Liver (tissue), 9 donors: ENCODE data around the gene IGDCC3. TPM values are rescaled to one million over a fixed set of nuclear protein-coding genes. Genes with fewer than 3 reads are reported as not detected.

ENCODE experiments used
- DNase-seq: peaks from one replicate; pipeline ENCODE4 v3.0.0-alpha.2; 2017; ENCODE audit warnings: low spot score
- H3K27ac ChIP-seq, 2 donors: one replicate each; pipeline ENCODE4 v1.7.0; 2013; ENCODE audit warnings: inconsistent platforms in 2 of 2, low read length in 2 of 2, control low read depth in 1 of 2, low read depth in 1 of 2, mild to moderate bottlenecking in 1 of 2
- H3K27me3 ChIP-seq, 4 donors: one replicate each; pipeline versions ENCODE4 v1.6.1 to v1.7.0; 2013; ENCODE audit warnings: low read length in 3 of 4, inconsistent platforms in 1 of 4, mild to moderate bottlenecking in 1 of 4, moderate library complexity in 1 of 4; ENCODE audit not compliant: control insufficient read depth in 4 of 4, insufficient read depth in 4 of 4
- H3K36me3 ChIP-seq, 4 donors: one replicate each; pipeline versions ENCODE4 v1.6.1 to v1.7.0; 2013; ENCODE audit warnings: low read length in 3 of 4, mild to moderate bottlenecking in 3 of 4, low read depth in 1 of 4, moderate library complexity in 1 of 4; ENCODE audit not compliant: control insufficient read depth in 4 of 4, insufficient read depth in 3 of 4
- H3K4me1 ChIP-seq, 4 donors: one replicate each; pipeline versions ENCODE4 v1.6.1 to v1.7.0; 2013; ENCODE audit warnings: low read length in 3 of 4, mild to moderate bottlenecking in 3 of 4, moderate library complexity in 1 of 4; ENCODE audit not compliant: control insufficient read depth in 4 of 4, insufficient read depth in 4 of 4
- H3K4me3 ChIP-seq, 3 donors: one replicate each; pipeline versions ENCODE4 v1.6.1 to v1.7.0; 2013; ENCODE audit warnings: low read length in 3 of 3, control low read depth in 1 of 3, low read depth in 1 of 3, mild to moderate bottlenecking in 1 of 3
- H3K9ac ChIP-seq, 2 donors: one replicate each; pipeline ENCODE4 v1.7.0; 2013; ENCODE audit warnings: low read length in 2 of 2, mild to moderate bottlenecking in 2 of 2, moderate library complexity in 2 of 2, control low read depth in 1 of 2, low read depth in 1 of 2
- H3K9me3 ChIP-seq, 4 donors: one replicate each; pipeline versions ENCODE4 v1.6.1 to v1.7.0; 2013; ENCODE audit warnings: low read length in 3 of 4; ENCODE audit not compliant: control insufficient read depth in 4 of 4
- EGR1 ChIP-seq, 2 donors: IDR thresholded peaks; 2 replicates each; pipeline ENCODE4 v1.6.1; 2016 to 2018; ENCODE audit warnings: antibody characterized with exemption in 2 of 2, low read depth in 2 of 2
- FOXA1 ChIP-seq: IDR thresholded peaks from 2 replicates; pipeline ENCODE4 v1.6.1; 2016; ENCODE audit warnings: antibody characterized with exemption
- FOXA2 ChIP-seq: IDR thresholded peaks from 2 replicates; pipeline ENCODE4 v1.6.1; 2016; ENCODE audit warnings: antibody characterized with exemption
- GABPA ChIP-seq, 2 donors: IDR thresholded peaks in 1 of 2; conservative IDR thresholded peaks in 1 of 2; 2 replicates each; pipeline ENCODE4 v1.6.1; 2016; ENCODE audit warnings: antibody characterized with exemption in 2 of 2, mild to moderate bottlenecking in 1 of 2, moderate library complexity in 1 of 2
- HNF4A ChIP-seq, 2 donors: conservative IDR thresholded peaks; 2 replicates each; pipeline ENCODE4 v1.6.1; 2016; ENCODE audit warnings: antibody characterized with exemption in 2 of 2, mild to moderate bottlenecking in 2 of 2
- HNF4G ChIP-seq: IDR thresholded peaks from 2 replicates; pipeline ENCODE4 v1.6.1; 2016; ENCODE audit warnings: antibody characterized with exemption
- JUND ChIP-seq, 2 donors: IDR thresholded peaks; 2 replicates each; pipeline ENCODE4 v1.6.1; 2016; ENCODE audit warnings: antibody characterized with exemption in 2 of 2
- NR2F2 ChIP-seq: IDR thresholded peaks from 2 replicates; pipeline ENCODE4 v1.6.1; 2016; ENCODE audit warnings: antibody characterized with exemption
- RAD21 ChIP-seq, 2 donors: IDR thresholded peaks; 2 replicates each; pipeline ENCODE4 v1.6.1; 2016; ENCODE audit warnings: antibody characterized with exemption in 2 of 2, mild to moderate bottlenecking in 2 of 2
- RXRA ChIP-seq, 2 donors: IDR thresholded peaks; 2 replicates each; pipeline ENCODE4 v1.6.1; 2017 to 2018; ENCODE audit warnings: antibody characterized with exemption in 2 of 2, mild to moderate bottlenecking in 1 of 2
- SP1 ChIP-seq: IDR thresholded peaks from 2 replicates; pipeline ENCODE4 v1.6.1; 2018; ENCODE audit warnings: antibody characterized with exemption, mild to moderate bottlenecking
- TAF1 ChIP-seq: conservative IDR thresholded peaks from 2 replicates; pipeline ENCODE4 v1.6.1; 2016; ENCODE audit warnings: antibody characterized with exemption, mild to moderate bottlenecking
- YY1 ChIP-seq: IDR thresholded peaks from 2 replicates; pipeline ENCODE4 v1.6.1; 2016; ENCODE audit warnings: antibody characterized with exemption, mild to moderate bottlenecking
- WGBS: extraction: QIAGEN DNeasy Blood & Tissue Kit; methylation state at CpG from one replicate; pipeline ENCODE4 v1.1.7; 2013; 5-methylcytosine and 5-hydroxymethylcytosine counted together
- polyA plus RNA-seq, 2 donors: library from polyadenylated mRNA; stranded (reverse) in 1 of 2; unstranded in 1 of 2; fragments of 200-250 nt in 1 of 2; fragments of >200 nt in 1 of 2; fragmentation: Nextera tagmentation in 1 of 2; extraction: Ambion mirVana in 1 of 2; gene quantifications; one replicate each; pipeline versions ENCODE4 v1.2.1 to v1.2.3, GENCODE V29; 2013 to 2015
- total RNA-seq, 2 donors: library from RNA; depleted of rRNA; stranded (reverse); fragments of >200 nt; gene quantifications; one replicate each; pipeline ENCODE4 v1.2.3, GENCODE V29; 2014
- TF ChIP-seq, protein P1 (sequence below): fragments of 150-350 bp; IDR thresholded peaks from 2 replicates; pipeline ENCODE4 v1.5.1; 2017; ENCODE audit warnings: improper control_type of control experiment, low read depth, low read length; ENCODE audit not compliant: missing input control
- TF ChIP-seq, protein P2 (sequence below): IDR thresholded peaks from 2 replicates; pipeline ENCODE4 v1.6.1; 2016; ENCODE audit warnings: antibody characterized with exemption
- TF ChIP-seq, protein P3 (sequence below): IDR thresholded peaks from 2 replicates; pipeline ENCODE4 v1.6.1; 2016; ENCODE audit warnings: antibody characterized with exemption
- TF ChIP-seq, protein P4 (sequence below): IDR thresholded peaks from 2 replicates; pipeline ENCODE4 v1.6.1; 2016; ENCODE audit warnings: antibody characterized with exemption
- TF ChIP-seq, protein P5 (sequence below): IDR thresholded peaks from 2 replicates; pipeline ENCODE4 v1.6.1; 2016; ENCODE audit warnings: antibody characterized with exemption, mild to moderate bottlenecking
- donor health status: healthy.
- donor health status: healthy.
- donor health status: healthy.
- donor health status: healthy.
- donor health status: healthy.

Gene IGDCC3
- total and polyA plus RNA-seq, 4 donors: 1.5 TPM; not detected in 3

DNA sequence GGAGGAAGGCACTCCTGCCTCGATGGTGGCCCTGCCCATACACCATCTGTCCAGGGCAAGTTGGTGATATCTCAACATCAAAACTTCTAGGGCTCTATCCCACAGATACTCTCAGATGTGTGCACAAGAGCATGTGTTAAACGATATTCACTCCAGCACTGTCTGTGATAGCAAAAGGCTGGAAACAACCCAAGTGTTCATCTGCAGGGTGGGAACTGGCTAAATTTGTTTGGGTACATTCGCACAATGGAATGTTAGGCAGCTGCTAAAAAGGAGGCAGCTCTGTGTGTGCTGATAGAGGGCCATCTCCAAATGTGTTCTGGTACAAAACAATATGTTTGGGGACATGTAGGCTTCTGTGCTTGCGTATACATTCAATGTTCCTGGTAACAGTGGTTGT is 25.2 kb upstream of the IGDCC3 start:
- H3K9ac ChIP-seq: no peak overlapping the region
- no peak overlapping the region for H3K27ac ChIP-seq
- H3K4me1 ChIP-seq: peaks cover 0 to 5% (median 0%) of the 10 kb centered on the region in 4 donors
- no peaks in the 10 kb centered on the region for H3K27me3 ChIP-seq
- H3K4me3 ChIP-seq: no peak overlapping the region
- no peaks in the 10 kb centered on the region for H3K36me3 ChIP-seq
- DNase-seq: no peak
- H3K9me3 ChIP-seq: no peaks in the 10 kb centered on the region
- TF ChIP-seq HNF4G (no peak), RAD21 (IDR thresholded peaks at IDR 0.05) (no peak), SP1 (no peak), FOXA2 (no peak), RXRA (IDR thresholded peaks at IDR 0.05) (no peak)
- TF ChIP-seq, protein P1, sequence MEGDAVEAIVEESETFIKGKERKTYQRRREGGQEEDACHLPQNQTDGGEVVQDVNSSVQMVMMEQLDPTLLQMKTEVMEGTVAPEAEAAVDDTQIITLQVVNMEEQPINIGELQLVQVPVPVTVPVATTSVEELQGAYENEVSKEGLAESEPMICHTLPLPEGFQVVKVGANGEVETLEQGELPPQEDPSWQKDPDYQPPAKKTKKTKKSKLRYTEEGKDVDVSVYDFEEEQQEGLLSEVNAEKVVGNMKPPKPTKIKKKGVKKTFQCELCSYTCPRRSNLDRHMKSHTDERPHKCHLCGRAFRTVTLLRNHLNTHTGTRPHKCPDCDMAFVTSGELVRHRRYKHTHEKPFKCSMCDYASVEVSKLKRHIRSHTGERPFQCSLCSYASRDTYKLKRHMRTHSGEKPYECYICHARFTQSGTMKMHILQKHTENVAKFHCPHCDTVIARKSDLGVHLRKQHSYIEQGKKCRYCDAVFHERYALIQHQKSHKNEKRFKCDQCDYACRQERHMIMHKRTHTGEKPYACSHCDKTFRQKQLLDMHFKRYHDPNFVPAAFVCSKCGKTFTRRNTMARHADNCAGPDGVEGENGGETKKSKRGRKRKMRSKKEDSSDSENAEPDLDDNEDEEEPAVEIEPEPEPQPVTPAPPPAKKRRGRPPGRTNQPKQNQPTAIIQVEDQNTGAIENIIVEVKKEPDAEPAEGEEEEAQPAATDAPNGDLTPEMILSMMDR: no peak
- TF ChIP-seq, protein P2, sequence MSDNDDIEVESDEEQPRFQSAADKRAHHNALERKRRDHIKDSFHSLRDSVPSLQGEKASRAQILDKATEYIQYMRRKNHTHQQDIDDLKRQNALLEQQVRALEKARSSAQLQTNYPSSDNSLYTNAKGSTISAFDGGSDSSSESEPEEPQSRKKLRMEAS: no peak
- TF ChIP-seq, protein P3, sequence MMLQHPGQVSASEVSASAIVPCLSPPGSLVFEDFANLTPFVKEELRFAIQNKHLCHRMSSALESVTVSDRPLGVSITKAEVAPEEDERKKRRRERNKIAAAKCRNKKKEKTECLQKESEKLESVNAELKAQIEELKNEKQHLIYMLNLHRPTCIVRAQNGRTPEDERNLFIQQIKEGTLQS: no peak
- WGBS: 88% methylated on average over 4 of the region's 4 CpGs

DNA sequence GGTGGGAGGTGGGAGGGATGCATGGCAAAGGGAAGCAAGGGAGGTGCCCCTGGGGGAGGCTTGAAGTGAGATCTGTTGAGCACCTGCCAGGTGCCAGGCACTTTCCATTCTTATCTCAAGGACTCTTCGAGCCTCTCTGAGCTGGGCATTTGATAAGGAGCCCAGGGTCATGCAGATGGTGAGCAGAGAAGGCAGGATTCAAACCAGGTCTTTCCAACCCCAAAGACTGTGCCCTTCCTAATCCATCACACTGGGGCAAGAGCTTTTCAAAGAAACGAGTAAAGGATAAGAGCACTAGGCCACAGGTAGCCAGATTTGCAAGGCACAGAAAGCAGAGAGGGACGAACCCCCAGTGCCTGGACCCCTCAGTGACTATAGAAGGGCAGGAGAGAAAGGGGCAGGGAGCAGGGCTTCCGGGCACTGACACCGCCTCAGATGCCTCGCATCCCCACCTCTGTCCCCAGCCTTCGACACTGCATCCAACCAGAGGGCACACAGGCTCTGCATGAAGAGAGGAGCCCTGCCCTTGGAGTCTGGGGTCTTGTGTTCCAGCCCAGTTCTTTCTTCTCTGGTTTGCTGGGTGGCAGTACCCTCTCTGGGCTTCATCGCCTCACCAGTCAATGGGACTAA is 23.9 kb upstream of the IGDCC3 start:
- Histone ChIP-seq H3K9me3 (no peaks in the 10 kb centered on the region), H3K27ac (no peak overlapping the region), H3K4me1 (peaks cover 0 to 5% (median 0%) of the 10 kb centered on the region in 4 donors), H3K4me3 (no peak overlapping the region), H3K36me3 (no peaks in the 10 kb centered on the region), H3K27me3 (no peaks in the 10 kb centered on the region), H3K9ac (no peak overlapping the region)
- WGBS: 92% methylated on average over 8 of the region's 8 CpGs
- no peak for TF ChIP-seq GABPA (IDR thresholded peaks at IDR 0.05 in 1 of 2, conservative IDR thresholded peaks at IDR 0.05 in 1 of 2)
- no peak for TF ChIP-seq TAF1
- no peak for TF ChIP-seq FOXA1
- no peak for TF ChIP-seq RXRA (IDR thresholded peaks at IDR 0.05)
- TF ChIP-seq FOXA2: no peak
- no peak for TF ChIP-seq RAD21 (IDR thresholded peaks at IDR 0.05)
- TF ChIP-seq, protein P2: no peak
- TF ChIP-seq, protein P1: no peak
- no peak for TF ChIP-seq HNF4A (conservative IDR thresholded peaks at IDR 0.05)
- TF ChIP-seq, protein P3: no peak
- no peak for TF ChIP-seq NR2F2
- TF ChIP-seq, protein P4, sequence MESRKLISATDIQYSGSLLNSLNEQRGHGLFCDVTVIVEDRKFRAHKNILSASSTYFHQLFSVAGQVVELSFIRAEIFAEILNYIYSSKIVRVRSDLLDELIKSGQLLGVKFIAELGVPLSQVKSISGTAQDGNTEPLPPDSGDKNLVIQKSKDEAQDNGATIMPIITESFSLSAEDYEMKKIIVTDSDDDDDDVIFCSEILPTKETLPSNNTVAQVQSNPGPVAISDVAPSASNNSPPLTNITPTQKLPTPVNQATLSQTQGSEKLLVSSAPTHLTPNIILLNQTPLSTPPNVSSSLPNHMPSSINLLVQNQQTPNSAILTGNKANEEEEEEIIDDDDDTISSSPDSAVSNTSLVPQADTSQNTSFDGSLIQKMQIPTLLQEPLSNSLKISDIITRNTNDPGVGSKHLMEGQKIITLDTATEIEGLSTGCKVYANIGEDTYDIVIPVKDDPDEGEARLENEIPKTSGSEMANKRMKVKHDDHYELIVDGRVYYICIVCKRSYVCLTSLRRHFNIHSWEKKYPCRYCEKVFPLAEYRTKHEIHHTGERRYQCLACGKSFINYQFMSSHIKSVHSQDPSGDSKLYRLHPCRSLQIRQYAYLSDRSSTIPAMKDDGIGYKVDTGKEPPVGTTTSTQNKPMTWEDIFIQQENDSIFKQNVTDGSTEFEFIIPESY: no peak
- TF ChIP-seq HNF4G: no peak
- TF ChIP-seq EGR1 (IDR thresholded peaks at IDR 0.05; ENCODE audit: low read depth in 2 of 2): no peak
- no peak for TF ChIP-seq SP1
- TF ChIP-seq, protein P5, sequence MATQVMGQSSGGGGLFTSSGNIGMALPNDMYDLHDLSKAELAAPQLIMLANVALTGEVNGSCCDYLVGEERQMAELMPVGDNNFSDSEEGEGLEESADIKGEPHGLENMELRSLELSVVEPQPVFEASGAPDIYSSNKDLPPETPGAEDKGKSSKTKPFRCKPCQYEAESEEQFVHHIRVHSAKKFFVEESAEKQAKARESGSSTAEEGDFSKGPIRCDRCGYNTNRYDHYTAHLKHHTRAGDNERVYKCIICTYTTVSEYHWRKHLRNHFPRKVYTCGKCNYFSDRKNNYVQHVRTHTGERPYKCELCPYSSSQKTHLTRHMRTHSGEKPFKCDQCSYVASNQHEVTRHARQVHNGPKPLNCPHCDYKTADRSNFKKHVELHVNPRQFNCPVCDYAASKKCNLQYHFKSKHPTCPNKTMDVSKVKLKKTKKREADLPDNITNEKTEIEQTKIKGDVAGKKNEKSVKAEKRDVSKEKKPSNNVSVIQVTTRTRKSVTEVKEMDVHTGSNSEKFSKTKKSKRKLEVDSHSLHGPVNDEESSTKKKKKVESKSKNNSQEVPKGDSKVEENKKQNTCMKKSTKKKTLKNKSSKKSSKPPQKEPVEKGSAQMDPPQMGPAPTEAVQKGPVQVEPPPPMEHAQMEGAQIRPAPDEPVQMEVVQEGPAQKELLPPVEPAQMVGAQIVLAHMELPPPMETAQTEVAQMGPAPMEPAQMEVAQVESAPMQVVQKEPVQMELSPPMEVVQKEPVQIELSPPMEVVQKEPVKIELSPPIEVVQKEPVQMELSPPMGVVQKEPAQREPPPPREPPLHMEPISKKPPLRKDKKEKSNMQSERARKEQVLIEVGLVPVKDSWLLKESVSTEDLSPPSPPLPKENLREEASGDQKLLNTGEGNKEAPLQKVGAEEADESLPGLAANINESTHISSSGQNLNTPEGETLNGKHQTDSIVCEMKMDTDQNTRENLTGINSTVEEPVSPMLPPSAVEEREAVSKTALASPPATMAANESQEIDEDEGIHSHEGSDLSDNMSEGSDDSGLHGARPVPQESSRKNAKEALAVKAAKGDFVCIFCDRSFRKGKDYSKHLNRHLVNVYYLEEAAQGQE: no peak
- no peak for TF ChIP-seq YY1
- no peak for TF ChIP-seq JUND (IDR thresholded peaks at IDR 0.05)
- DNase-seq: no peak
